Stimulated activated CD8-positive, alpha-beta memory T cell treated with anti-CD3 and anti-CD28 coated beads, Interleukin-15, amount 100 ng/mL, for 4 hours (primary cell): ENCODE measurements around the gene SRRM3.
"Not testable (repeated sequence)": the region's sequence is repeated elsewhere in the genome, so short reads cannot be mapped to it uniquely, and the experiment has no call there.

ENCODE experiments used
- DNase-seq, 2 donors: peaks; one replicate each; pipeline ENCODE4 v3.0.0-alpha.2; 2020; ENCODE audit warnings: low read depth in 2 of 2

The SRRM3 gene

DNA sequence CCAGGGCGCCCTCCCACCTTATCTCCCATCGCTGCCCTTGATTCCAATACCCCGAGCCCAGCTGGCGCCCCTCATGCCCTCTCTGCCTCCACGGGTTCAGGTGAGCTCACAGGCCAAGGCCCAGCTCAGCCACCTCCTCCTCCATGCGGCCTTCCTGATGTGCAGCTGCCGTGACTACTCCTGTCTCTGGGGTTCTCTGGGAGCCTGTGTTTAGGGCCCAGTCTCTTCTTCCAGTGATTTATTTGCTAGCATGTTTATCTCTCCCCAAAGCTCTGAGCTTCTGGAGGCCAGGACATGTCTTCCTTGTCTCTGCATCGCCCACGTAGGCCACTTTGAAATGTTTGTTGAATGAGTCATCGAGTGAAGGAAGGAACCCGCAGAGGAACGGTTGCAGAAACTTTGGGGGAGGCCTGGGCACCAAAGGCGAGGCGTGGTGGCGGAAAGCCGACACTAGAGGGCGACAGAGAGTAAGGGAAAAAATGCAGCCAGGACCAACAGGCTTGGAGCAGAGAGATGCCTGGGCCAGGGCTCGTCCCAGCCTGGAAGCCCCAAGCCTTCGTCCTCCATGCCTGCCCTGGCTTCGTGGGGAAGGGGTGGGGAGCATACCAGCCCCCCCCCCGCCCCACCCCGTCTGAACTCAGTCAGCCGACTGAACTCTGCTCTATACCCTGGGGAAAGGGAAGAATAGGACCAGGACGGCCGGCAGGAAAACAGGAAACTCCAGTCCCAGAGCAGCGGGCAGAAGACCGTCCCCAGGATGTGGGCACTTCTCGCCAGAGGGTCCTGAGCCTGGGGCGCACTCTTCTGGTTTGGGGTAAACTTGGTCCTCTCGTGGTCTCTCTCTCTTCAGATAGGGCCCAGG lies 89.9 kb downstream of the SRRM3 start:
- DNase-seq, result peak; percentile 64 to 75

DNA sequence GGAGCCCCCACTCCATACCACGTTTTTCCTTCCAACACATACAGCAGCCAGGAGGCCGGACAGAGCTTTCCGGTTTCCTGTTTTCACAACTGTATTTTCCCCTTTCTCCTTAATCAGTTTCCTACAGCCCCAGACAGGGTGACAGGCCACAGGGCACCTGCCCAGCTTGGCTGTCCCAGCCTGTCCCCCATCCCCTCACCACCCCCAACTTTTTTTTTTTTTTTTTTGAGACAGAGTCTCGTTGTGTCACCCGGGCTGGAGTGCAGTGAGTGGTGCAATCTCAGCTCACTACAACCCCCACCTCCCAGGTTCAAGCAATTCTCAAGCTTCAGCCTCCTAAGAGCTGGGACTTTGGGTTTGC lies 90.5 kb downstream of the SRRM3 start:
- DNase-seq, result no peak

DNA sequence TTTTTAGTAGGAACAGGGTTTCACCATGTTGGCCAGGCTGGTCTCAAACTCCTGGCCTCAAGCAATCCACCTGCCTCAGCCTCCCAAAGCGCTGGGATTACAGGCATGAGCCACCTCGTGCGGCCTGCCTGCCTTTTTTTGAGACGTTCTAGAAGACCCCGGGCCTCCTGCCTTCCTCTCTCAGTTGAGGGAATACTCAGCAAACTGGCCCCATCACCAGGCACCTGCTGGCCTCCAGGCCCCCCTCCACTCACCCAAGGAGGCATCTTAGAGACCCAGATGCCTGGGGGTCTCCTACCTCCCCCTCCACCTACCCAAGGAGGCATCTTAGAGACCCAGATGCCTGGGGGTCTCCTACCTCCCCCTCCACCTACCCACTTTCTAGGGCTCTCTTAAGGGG lies 91.2 kb downstream of the SRRM3 start:
- not testable (repeated sequence) for DNase-seq

DNA sequence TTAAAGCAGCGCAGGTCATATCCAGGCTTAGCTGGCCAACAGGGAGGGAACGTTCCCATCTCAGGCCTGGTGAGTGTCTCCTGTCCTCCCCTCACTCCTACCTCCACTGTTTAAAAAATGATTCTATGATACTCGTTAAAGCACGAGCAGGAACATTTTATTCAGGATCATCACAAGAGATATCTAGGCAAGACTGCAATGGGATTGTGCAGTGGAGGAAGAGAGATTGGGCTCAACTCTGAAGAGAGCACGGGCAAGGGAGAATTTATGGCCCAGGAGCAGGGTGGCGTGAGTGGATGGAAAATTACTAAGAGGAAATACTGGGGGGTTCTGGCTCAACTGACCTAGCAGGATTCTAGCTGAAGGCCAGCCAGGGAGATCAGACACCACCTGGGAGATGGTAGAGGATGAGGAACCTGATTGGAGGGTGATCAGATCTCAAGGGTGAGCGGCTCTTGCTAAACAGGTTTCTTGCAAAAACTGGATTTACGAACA lies 91.8 kb downstream of the SRRM3 start:
- DNase-seq, result no peak

DNA sequence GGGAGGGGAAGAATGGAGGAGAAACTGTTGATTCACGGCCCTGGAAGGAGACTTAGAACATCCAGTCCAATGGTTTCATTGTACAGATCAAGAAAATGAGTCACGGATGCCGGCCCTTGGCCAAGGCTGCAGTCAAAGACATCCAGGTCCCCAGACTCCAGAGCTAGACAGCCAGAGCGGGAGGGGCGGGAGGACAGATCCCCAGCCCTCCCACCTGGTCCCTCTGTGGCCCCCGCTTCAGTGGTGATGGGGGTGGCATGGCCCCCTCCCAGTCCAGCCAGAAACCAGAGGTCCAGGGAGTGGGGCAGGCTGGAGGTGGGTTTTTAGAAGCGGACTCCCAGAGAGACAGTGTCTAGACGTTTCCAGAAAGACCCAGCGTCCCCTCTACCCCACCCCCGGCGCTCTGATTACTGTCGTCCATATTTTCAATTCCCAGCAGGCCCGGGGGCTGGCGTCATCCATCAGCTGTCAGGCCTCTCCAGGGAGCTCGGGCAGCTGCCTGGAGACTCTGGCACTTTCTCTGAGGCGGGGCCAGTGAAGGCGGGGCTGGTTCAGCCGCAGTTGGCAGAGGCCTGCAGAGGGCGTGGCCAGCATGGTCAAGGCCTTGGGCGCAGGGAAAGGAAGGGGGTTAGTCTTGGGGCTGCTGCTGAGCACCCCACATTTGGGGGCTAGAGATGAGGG lies 92.8 kb downstream of the SRRM3 start:
- DNase-seq, result no peak

DNA sequence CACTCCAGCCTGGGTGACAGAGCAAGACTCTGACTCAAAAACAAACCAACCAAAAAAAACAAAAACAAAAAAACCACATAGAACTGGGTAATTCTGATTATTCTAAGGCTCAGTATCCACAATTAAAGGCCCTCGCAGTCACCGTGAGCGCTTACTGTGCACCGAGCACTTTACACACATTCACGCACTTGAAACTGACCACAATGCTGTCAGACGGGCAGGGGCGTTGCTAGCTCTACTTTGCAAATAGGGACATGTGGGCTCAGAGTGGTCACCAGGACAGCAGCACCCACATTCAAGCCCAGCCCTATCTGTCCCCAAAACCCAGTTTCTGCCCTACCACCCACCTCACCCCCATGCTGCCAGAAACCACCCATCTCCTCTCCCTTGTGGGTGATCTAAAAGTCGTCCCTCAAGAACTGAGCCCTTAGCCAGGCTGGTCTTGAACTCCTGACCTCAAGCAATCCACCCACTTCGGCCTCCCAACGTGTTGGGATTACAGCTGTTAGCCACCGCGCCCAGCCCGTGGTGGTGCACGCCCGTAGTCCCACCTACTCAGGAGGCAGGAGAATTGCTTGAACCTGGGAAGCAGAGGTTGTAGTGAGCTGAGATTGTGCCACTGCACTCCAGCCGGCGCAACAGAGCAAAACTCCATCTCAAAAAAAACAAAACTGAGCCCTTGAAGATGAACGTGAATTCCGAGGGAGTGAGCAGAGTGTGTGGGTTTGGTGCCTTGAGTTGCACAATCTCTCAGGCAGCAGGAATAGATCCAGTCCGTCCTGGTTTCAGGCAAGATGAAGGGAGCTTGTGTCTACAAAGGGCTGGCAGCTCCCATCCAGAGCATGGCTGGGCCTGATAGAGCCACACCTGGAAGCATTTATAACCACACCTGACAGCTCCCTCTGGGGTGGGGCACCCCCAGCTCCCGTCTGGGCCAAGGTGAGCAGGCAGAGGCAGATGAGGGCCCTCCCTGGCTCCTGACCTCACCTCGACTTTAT lies 95.3 kb downstream of the SRRM3 start:
- no peak for DNase-seq

DNA sequence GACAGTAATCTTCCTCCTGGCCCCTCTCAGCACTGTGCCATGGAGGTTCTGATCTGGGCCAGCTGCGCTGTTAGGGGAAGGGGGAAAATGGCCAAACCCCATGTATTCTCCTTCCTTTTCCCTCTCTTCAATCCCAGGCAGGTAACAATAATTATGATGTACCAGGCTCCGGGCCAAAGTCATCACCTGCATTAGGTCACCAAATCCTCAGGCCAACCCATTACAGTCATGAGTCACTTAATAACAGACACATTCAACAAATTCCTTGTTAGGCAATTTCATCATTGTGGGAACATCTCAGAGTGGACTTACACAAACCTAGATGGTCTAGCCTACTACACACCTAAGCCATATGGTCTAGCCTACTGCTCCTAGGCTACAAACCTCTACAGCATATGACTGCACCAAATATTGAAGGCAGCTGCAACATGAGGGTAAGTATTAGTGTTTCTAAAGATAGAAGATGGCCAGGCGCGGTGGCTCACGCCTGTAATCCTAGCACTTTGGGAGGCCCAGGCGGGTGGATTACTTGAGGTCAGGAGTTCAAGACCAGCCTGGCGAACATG lies 98.6 kb downstream of the SRRM3 start:
- DNase-seq, result no peak

DNA sequence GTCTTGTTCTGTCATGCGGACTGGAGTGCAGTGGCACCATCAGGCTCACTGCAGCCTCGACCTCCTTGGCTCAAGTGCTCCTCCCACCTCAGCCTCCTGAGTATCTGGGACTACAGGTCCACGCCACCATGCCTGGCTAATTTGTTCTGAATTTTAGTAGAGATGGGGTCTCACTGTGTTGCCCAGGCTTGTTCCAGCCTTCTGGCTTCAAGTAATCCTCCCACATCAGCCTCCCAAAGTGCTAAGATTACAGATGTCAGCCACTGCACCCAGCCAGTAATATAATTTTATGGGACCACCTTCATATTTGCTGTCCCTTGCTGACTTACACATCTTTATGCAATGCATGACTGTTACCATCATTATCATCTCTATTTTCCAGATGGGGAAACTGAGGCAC lies 99.3 kb downstream of the SRRM3 start:
- DNase-seq, result no peak

DNA sequence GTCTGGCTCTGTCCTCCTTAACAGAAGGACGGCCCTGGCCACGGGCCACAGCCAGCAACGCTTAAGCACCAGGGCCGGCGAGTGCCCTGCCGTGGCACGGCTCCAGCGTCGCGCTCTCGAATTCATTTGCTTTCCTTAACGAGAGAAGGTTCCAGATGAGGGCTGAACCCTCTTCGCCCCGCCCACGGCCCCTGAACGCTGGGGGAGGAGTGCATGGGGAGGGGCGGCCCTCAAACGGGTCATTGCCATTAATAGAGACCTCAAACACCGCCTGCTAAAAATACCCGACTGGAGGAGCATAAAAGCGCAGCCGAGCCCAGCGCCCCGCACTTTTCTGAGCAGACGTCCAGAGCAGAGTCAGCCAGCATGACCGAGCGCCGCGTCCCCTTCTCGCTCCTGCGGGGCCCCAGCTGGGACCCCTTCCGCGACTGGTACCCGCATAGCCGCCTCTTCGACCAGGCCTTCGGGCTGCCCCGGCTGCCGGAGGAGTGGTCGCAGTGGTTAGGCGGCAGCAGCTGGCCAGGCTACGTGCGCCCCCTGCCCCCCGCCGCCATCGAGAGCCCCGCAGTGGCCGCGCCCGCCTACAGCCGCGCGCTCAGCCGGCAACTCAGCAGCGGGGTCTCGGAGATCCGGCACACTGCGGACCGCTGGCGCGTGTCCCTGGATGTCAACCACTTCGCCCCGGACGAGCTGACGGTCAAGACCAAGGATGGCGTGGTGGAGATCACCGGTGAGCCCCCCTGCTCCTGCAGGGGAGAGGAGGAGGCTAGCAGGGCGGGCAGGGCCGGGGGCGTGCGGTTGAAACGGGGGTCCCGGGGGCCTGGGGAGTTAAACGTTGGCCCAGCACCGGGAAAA lies 100.9 kb downstream of the SRRM3 start, which contains the start of gene HSPB1:
HSPB1 (plus strand) TSS at position 327 of the 855 bp plus-strand sequence; CDS start at position 367, 40 bp downstream.
- DNase-seq, result peak; percentile 46 to 54

DNA sequence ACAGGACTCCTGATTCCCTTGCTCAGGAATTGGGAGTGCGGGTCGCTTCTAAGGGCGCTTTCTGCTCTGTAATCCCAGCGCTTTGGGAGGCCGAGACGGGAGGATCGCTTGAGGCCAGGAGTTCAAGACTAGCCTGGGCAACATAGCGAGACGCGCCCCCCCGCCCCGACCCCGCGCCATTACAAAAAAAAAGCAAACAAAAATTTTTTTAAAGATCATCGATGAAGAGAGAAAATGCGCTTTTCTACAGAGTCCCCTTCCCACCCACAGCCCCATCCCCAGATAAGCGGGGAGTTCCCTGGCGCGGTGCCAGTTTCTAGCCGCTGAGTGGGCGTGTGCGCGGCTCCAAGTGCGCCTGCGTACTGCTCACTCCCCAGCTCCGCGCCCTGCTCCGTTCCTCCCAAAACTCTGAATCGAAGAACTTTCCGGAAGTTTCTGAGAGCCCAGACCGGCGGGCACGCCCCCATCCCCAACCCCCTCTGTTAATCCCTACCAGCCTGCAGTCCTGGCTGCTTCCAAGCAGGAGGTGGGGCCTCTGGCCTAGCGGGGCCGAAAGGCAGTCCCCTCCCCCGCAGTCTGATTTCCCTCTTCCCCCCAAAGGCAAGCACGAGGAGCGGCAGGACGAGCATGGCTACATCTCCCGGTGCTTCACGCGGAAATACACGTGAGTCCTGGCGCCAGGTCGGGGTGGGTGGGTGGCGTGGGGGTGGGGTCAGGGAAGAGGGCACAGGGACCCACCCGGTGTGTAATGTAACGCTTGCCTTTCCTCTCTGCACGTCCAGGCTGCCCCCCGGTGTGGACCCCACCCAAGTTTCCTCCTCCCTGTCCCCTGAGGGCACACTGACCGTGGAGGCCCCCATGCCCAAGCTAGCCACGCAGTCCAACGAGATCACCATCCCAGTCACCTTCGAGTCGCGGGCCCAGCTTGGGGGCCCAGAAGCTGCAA lies 101.8 kb downstream of the SRRM3 start:
- DNase-seq, result peak; percentile 60 to 64

DNA sequence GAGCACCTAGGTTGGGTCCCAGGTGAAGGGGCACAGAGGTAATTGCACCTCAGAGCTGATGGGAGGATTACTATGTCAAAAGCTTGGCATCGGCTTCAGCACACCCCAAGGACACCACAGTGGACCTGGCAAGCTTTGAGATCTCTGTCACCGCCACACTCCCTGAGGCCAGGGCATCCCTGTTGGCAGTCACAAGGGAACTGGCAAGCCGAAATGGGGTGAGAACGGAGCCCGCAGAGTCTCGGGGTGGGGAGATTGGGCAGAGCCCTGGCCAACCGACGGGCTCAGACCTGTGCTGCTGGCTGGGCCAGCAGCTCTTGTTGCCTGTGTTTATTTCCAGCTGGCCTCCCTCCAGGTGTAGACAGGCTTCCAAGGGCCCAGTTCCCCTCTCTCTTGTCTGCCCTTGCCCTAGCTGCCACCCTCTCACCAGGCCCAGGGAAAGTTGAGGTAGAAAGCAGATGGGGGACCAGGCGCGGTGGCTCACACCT lies 103.2 kb downstream of the SRRM3 start:
- no peak for DNase-seq

DNA sequence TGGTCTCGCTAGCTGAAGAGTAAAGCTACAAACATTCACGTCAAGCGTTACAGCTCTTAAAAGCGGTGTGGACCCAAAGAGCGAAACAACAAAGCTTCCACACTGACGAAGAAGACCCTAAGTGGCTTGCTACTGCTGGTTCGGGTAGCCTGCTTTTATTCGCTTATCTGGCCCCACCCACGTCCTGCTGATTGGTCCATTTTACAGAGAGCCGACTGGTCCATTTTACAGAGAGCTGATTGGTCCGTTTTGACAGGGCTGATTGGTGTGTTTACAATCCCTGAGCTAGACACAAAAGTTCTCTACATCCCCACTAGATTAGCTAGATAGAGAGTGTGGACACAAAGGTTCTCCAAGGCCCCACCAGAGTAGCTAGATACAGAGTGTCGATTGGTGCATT lies 107.2 kb downstream of the SRRM3 start:
- DNase-seq, result not testable (repeated sequence)

DNA sequence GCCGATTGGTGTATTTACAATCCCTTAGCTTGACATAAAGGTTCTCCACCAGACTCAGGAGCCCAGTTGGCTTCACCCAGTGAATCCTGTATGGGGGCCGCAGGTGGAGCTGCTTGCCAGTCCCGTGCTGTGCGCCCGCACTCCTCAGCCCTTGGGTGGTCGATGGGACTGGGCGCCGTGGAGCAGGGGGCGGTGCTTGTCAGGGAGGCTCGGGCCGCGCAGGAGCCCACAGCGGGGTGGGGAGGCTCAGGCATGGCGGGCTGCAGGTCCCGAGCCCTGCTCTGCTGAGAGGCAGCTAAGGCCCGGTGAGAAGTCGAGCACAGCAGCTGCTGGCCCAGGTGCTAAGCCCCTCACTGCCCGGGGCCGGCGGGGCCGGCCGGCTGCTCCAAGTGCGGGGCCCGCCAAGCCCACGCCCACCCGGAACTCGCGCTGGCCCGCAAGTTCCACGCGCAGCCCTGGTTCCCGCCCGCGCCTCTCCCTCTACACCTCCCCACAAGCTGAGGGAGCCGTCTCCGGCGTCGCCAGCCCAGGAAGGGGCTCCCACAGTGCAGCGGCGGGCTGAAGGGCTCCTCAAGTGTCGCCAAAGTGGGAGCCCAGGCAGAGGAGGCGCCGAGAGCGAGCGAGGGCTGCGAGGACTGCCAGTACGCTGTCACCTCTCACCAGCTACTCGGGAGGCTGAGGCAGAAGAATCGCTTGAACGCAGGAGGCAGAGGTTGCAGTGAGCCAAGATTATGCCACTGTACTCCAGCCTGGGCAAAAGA lies 107.8 kb downstream of the SRRM3 start:
- not testable (repeated sequence) for DNase-seq

DNA sequence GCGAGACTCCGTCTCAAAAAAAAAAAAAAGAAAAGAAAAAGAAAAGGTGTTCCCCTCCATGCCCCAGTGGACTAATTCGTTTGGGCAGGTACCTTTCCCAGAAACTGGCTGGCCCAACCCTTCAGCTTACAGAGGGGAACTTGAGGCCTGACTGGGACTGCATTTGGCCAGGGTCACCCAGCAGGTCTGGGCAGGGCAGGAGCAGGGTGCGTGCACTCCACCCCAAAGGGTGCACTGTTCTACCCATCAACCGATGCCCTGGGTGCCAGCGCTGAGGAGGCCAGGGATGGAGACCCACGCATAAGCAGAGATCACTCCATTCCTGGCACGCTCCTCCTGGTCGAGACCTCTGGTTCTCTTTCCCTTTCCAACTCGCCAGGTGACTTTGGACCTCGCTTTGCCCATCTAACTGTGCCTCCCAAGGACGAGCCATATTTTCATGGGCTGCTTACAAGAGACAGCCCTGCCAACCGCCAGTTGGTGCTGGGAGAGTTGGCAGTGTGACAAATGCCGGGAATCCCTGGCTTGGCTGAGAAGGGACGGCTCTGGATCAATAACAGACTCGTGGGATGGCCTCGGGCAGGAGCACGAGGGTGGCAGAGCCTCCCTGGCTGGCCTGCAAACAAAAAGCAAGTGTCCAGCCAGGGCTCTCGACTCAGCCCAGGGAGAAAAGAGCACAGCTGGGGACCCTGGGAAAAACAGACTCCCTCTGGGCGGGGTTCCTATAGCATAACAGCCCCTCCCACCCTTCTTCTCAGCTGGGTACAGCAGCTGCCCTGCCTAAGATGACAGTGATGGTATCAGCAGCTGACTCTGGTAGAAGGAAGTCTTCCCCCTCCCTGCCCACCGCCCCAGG lies 108.6 kb downstream of the SRRM3 start:
- DNase-seq, result no peak

DNA sequence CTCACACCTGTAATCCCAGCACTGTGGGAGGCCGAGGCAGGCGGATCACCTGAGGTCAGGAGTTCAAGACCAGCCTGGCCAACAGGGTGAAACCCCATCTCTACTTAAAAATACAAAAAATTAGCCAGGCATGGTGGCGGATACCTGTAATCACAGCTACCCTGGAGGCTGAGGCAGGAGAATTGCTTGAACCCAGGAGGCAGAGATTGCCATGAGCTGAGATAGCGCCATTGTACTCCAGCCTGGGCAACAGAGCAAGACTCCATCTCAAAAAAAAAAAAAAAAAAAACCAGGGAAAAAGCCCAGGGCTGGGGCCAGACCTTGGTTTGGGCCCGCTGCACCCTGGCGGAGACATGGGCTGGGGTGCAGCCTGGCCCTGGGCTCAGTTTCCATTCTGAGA lies 110.1 kb downstream of the SRRM3 start:
- DNase-seq, result not testable (repeated sequence)

DNA sequence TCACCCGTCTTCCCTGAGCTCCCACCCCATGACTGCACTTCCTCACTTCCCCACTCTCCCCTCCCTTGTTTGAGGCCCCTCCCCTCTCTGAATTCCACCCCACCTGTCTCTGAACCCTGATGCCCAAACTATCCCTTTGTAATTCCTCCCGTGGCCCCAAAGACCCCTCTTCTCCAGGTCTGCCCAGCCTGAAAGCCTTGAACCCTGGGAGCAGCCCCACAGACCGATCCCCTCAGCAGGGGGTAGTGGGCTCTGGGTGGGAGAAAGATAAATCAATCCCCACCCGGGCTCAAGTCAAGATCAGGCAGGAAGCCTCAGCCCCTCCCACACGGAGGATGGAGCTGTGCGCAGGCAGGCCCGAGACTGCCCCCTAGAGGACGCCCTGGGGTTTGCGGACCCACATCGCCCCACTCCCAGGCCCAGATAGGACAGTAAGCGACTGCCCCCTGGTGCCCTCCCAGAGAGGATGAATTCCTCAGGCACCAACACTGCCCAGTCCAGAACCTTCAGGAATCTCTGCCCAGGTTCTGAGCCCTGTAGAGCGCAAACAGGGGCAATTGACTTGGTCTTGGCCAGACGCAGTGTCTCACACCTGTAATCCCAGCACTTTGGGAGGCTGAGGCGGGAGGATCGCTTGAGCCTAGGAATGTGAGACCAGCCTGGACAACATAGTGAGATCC lies 112.5 kb downstream of the SRRM3 start:
- peak; percentile 85 to 89 for DNase-seq

DNA sequence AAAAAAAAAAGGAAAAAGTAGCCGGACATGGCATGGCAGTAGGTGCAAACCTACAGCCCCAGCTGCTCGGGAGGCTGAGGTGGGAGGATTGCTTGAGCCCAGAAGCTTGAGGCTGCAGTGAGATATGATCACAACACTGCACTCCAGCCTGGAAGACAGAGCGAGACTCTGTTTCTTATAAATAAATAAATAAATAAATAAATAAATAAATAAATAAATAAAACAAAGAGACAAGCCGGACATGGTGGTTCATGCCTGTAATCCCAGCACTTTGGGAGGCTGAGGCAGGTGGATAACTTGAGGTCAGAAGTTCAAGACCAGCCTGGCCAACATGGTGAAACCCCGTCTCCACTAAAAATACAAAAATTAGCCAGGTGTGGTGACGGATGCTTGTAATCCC lies 113.0 kb downstream of the SRRM3 start:
- not testable (repeated sequence) for DNase-seq
